Parathyroid adenoma (tissue), 2 donors: ENCODE measurements around the gene OSBPL5.

Source experiments
- H2AFZ ChIP-seq: fragments of 300-600 bp; sonication (generic); one replicate; pipeline ENCODE4 v1.7.0; 2017; ENCODE audit warnings: antibody characterized with exemption, mild to moderate bottlenecking
- H3K27ac ChIP-seq: fragments of 300-600 bp; sonication (generic); one replicate; pipeline ENCODE4 v1.7.0; 2017
- H3K27me3 ChIP-seq: fragments of 300-600 bp; sonication (generic); one replicate; pipeline ENCODE4 v1.7.0; 2017; ENCODE audit warnings: low read length; ENCODE audit not compliant: control insufficient read depth, insufficient read depth
- H3K36me3 ChIP-seq: fragments of 300-600 bp; sonication (generic); one replicate; pipeline ENCODE4 v1.7.0; 2017; ENCODE audit warnings: low read length; ENCODE audit not compliant: control insufficient read depth, insufficient read depth
- H3K4me1 ChIP-seq: fragments of 300-600 bp; sonication (generic); one replicate; pipeline ENCODE4 v1.7.0; 2017; ENCODE audit warnings: control low read depth
- H3K4me2 ChIP-seq: fragments of 300-600 bp; sonication (generic); one replicate; pipeline ENCODE4 v1.7.0; 2017; ENCODE audit warnings: low read length
- H3K4me3 ChIP-seq: fragments of 300-600 bp; sonication (generic); one replicate; pipeline ENCODE4 v1.7.0; 2017; ENCODE audit warnings: low read depth, low read length
- H3K79me2 ChIP-seq: fragments of 300-600 bp; sonication (generic); one replicate; pipeline ENCODE4 v1.7.0; 2017; ENCODE audit warnings: control low read depth
- H3K9ac ChIP-seq: fragments of 300-600 bp; sonication (generic); one replicate; pipeline ENCODE4 v1.7.0; 2017; ENCODE audit warnings: mild to moderate bottlenecking
- H3K9me3 ChIP-seq: fragments of 300-600 bp; sonication (generic); one replicate; pipeline ENCODE4 v1.7.0; 2017; ENCODE audit warnings: low read length; ENCODE audit not compliant: control insufficient read depth
- TF ChIP-seq, protein P1 (sequence below): fragments of 300-600 bp; sonication (generic); IDR thresholded peaks from one replicate; pipeline ENCODE4 v1.7.0; 2017; ENCODE audit warnings: antibody characterized with exemption, mild to moderate bottlenecking
- donor health status: primary hyperparathyroidism.

Gene OSBPL5

GRCh38 chr11:3042496-3043314 lies 122.4 kb downstream of the OSBPL5 start:
- Histone ChIP-seq H3K4me3 (no peak overlapping the region), H3K9ac (no peak overlapping the region), H3K36me3 (no peaks in the 10 kb centered on the region), H3K4me1 (no peaks in the 10 kb centered on the region), H3K79me2 (peaks cover 4% of the 10 kb centered on the region), H3K9me3 (no peaks in the 10 kb centered on the region), H2AFZ (no peak overlapping the region), H3K4me2 (no peak overlapping the region), H3K27ac (no peak overlapping the region), H3K27me3 (no peaks in the 10 kb centered on the region)
- TF ChIP-seq, protein P1, sequence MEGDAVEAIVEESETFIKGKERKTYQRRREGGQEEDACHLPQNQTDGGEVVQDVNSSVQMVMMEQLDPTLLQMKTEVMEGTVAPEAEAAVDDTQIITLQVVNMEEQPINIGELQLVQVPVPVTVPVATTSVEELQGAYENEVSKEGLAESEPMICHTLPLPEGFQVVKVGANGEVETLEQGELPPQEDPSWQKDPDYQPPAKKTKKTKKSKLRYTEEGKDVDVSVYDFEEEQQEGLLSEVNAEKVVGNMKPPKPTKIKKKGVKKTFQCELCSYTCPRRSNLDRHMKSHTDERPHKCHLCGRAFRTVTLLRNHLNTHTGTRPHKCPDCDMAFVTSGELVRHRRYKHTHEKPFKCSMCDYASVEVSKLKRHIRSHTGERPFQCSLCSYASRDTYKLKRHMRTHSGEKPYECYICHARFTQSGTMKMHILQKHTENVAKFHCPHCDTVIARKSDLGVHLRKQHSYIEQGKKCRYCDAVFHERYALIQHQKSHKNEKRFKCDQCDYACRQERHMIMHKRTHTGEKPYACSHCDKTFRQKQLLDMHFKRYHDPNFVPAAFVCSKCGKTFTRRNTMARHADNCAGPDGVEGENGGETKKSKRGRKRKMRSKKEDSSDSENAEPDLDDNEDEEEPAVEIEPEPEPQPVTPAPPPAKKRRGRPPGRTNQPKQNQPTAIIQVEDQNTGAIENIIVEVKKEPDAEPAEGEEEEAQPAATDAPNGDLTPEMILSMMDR: no peak

DNA sequence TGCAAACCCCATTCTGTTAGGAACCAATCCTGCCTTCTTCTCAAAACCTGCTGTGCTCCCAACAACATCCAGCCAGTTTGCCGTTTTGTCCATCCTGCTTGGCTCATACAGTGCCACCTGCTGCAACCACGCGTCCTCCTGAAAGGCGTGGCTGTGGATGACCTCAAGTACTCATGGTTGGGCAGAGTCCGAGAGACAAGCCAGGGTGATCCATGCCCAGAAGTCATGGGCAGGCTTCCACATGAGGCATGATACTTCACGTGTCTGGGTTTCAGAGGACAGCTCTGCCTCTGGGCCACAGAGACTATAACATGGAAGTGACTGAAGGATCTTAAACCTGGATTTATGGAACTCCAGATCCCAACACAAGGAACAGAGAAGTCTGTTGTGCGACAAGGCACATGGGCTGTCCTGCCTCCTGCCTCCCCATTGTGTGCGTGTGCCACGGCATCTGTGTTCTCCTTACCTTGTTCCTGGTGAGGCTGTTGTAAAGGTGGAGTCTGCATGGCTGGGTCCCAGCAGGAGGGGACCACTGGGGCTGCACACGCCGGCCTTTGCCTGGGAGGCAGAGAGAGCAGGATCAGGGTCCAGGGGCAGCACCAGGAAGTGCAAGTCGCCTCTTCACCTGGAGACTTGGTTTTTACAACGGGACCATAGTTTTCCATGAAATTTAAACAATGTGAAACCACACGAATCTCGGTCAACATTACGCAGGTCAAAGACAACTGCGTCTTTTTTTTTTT lies 123.2 kb downstream of the OSBPL5 start:
- H3K36me3 ChIP-seq: no peaks in the 10 kb centered on the region
- no peak overlapping the region for H2AFZ ChIP-seq
- H3K79me2 ChIP-seq: no peaks in the 10 kb centered on the region
- no peak overlapping the region for H3K4me2 ChIP-seq
- H3K9ac ChIP-seq: no peak overlapping the region
- H3K4me1 ChIP-seq: no peaks in the 10 kb centered on the region
- H3K4me3 ChIP-seq: no peak overlapping the region
- no peak overlapping the region for H3K27ac ChIP-seq
- no peaks in the 10 kb centered on the region for H3K27me3 ChIP-seq
- TF ChIP-seq, protein P1: no peak
- H3K9me3 ChIP-seq: no peaks in the 10 kb centered on the region

GRCh38 chr11:3040881-3041280 lies 124.2 kb downstream of the OSBPL5 start:
- Histone ChIP-seq H3K4me1 (no peaks in the 10 kb centered on the region), H3K27me3 (no peaks in the 10 kb centered on the region), H2AFZ (no peak overlapping the region), H3K9ac (no peak overlapping the region), H3K79me2 (no peaks in the 10 kb centered on the region), H3K4me3 (no peak overlapping the region), H3K4me2 (no peak overlapping the region), H3K36me3 (no peaks in the 10 kb centered on the region), H3K27ac (no peak overlapping the region), H3K9me3 (no peaks in the 10 kb centered on the region)
- TF ChIP-seq, protein P1: no peak

DNA sequence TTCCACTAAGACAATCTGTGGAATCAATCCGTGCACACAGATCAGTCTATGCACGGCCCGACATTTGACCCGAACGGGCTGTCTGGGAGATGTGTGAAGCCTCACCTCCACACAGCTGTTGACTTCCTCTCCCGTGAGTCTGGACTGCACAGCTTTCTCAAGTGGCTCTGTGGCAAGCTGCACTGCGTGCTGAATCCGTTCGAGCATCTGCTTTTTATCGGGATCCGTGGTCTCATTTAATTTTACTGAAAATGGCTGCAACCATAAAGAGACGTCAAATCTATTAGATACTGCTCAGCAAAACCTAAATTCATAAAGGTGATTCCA lies 127.2 kb downstream of the OSBPL5 start:
- Histone ChIP-seq H3K9ac (no peak overlapping the region), H3K4me2 (no peak overlapping the region), H3K27ac (no peak overlapping the region), H3K4me3 (no peak overlapping the region), H3K36me3 (no peaks in the 10 kb centered on the region), H3K27me3 (no peaks in the 10 kb centered on the region), H3K79me2 (no peaks in the 10 kb centered on the region), H3K9me3 (no peaks in the 10 kb centered on the region), H3K4me1 (no peaks in the 10 kb centered on the region), H2AFZ (no peak overlapping the region)
- TF ChIP-seq, protein P1: no peak
